Myocyte (in vitro differentiated cells): ENCODE data around the gene SMIM29. TPM values are rescaled to one million over a fixed set of nuclear protein-coding genes. Genes with fewer than 3 reads are reported as not detected.

Experiments
- DNase-seq: peaks from one replicate; pipeline ENCODE4 v3.0.0-alpha.2; 2012; ENCODE audit warnings: low read depth
- total RNA-seq: library from RNA; depleted of rRNA; stranded (reverse); fragments of >200 nt; gene quantifications from 2 replicates; pipeline ENCODE4 v1.2.3, GENCODE V29; 2014

The SMIM29 gene
- total RNA-seq, 1 donor from 2014 or later: 25.5 TPM

GRCh38 chr6:34241351-34242215 is 7.2 kb downstream of the SMIM29 start:
- no peak for DNase-seq

- DNase-seq: no peak
Measured at GRCh38 chr6:34240329-34241248, 8.2 kb downstream of the SMIM29 start.

GRCh38 chr6:34239893-34240292 is 8.9 kb downstream of the SMIM29 start:
- no peak for DNase-seq

- DNase-seq: no peak
Measured at GRCh38 chr6:34239500-34239825, 9.3 kb downstream of the SMIM29 start.

GRCh38 chr6:34238585-34239499 is 10.0 kb downstream of the SMIM29 start:
- no peak for DNase-seq

- DNase-seq: peak; percentile 36
Measured at GRCh38 chr6:34237722-34238584, 10.9 kb downstream of the SMIM29 start.

- DNase-seq: peak; percentile 37
Measured at GRCh38 chr6:34237316-34237721, 11.5 kb downstream of the SMIM29 start.

- peak; percentile 87 for DNase-seq
Measured at GRCh38 chr6:34236443-34237315, 12.1 kb downstream of the SMIM29 start, which contains the start of gene HMGA1. Gene HMGA1, plus strand, starts transcription at chr6:34236873. Its CDS starts 3,908 bp downstream, at chr6:34240781.

- no peak for DNase-seq
Measured at GRCh38 chr6:34236131-34236442, 12.7 kb downstream of the SMIM29 start.

- DNase-seq: no peak
Measured at GRCh38 chr6:34235307-34236130, 13.3 kb downstream of the SMIM29 start.

- DNase-seq: no peak
Measured at GRCh38 chr6:34234667-34235306, 14.0 kb downstream of the SMIM29 start.

- no peak for DNase-seq
Measured at GRCh38 chr6:34233867-34234266, 14.9 kb downstream of the SMIM29 start.

GRCh38 chr6:34232901-34233300 is 15.9 kb downstream of the SMIM29 start:
- DNase-seq: peak; percentile 82

GRCh38 chr6:34231566-34232336 is 17.1 kb downstream of the SMIM29 start:
- DNase-seq: no peak

- no peak for DNase-seq
Measured at GRCh38 chr6:34230653-34231371, 18.0 kb downstream of the SMIM29 start.

- DNase-seq: peak; percentile 66
Measured at GRCh38 chr6:34229877-34230276, 18.9 kb downstream of the SMIM29 start.
